DOHH2 (cell line): ENCODE data around the gene KIF26A.

Source experiments
- EZH2phosphoT487 ChIP-seq: fragments of 200-600 bp; sonication (generic); IDR thresholded peaks from 2 replicates; pipeline ENCODE4 v1.6.1; 2017; ENCODE audit warnings: borderline replicate concordance, mild to moderate bottlenecking, antibody characterized with exemption, low read length, moderate library complexity, mixed read lengths
- TF ChIP-seq, protein P1 (sequence below): fragments of 200-600 bp; sonication (generic); IDR thresholded peaks from one replicate; pipeline ENCODE4 v1.5.1; 2014; ENCODE audit warnings: antibody characterized with exemption, mild to moderate bottlenecking, low read depth, low read length; ENCODE audit not compliant: poor library complexity, severe bottlenecking

DNA sequence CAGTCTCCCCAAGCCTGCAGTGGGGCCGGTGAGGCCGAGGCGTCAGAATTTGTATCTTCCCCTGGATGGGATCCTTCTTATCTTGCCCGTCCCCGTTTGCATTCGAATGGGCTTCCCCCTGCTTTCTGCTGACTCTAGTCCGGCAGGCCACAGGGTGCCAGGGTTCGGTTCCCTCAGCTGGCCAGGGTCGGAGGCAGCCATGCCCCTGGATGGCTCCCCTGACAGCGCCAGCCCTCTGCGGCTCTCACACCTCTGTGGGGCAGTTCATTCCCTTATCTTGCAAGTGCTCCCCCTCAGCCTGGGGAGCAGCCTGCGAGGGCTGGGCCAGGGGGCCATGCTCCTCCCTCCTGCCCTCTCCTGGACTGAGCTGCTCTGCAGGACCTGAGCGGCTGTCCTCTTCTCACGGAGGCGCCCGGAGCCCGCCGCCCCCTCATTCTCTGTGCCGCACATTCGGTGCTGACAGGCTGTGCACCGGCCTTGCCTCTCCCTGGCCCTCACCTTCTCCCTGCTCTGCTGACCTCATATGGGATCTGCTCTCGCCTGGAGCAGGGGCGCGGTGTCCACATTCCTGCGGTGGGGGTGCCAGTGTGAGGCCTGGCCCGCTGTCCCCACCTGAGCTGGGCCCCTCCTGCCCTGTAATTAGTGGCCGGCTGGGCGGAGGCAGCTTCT is 32.8 kb downstream of the KIF26A start:
- TF ChIP-seq, protein P1, sequence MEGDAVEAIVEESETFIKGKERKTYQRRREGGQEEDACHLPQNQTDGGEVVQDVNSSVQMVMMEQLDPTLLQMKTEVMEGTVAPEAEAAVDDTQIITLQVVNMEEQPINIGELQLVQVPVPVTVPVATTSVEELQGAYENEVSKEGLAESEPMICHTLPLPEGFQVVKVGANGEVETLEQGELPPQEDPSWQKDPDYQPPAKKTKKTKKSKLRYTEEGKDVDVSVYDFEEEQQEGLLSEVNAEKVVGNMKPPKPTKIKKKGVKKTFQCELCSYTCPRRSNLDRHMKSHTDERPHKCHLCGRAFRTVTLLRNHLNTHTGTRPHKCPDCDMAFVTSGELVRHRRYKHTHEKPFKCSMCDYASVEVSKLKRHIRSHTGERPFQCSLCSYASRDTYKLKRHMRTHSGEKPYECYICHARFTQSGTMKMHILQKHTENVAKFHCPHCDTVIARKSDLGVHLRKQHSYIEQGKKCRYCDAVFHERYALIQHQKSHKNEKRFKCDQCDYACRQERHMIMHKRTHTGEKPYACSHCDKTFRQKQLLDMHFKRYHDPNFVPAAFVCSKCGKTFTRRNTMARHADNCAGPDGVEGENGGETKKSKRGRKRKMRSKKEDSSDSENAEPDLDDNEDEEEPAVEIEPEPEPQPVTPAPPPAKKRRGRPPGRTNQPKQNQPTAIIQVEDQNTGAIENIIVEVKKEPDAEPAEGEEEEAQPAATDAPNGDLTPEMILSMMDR: no peak
- TF ChIP-seq EZH2phosphoT487: no peak
